Adipose tissue (tissue), 3 donors: ENCODE data around the gene PTPN9. TPM values are rescaled to one million over a fixed set of nuclear protein-coding genes. Genes with fewer than 3 reads are reported as not detected.
"Not testable (repeated sequence)": the region's sequence is repeated elsewhere in the genome, so short reads cannot be mapped to it uniquely, and the experiment has no call there.

Experiments used
- H3K27ac ChIP-seq: one replicate; pipeline ENCODE4 v1.5.1; 2013; ENCODE audit warnings: low read depth, low read length
- WGBS, 3 donors: extraction: QIAGEN DNeasy Blood & Tissue Kit; methylation state at CpG; one replicate each; pipeline ENCODE4 v1.1.7; 2013; 5-methylcytosine and 5-hydroxymethylcytosine counted together
- polyA plus RNA-seq, 3 donors: library from polyadenylated mRNA; stranded (reverse); fragments of 200-250 nt; gene quantifications; one replicate each; pipeline ENCODE4 v1.2.3, GENCODE V29; 2013
- donor health status: healthy with polysubstance abuse.
- donor health status: Bipolar disorder and iron deficiency.
- donor health status: healthy.

The PTPN9 gene
- polyA plus RNA-seq, 3 donors, result 5.9 to 10.5 (median 9.8) TPM

DNA sequence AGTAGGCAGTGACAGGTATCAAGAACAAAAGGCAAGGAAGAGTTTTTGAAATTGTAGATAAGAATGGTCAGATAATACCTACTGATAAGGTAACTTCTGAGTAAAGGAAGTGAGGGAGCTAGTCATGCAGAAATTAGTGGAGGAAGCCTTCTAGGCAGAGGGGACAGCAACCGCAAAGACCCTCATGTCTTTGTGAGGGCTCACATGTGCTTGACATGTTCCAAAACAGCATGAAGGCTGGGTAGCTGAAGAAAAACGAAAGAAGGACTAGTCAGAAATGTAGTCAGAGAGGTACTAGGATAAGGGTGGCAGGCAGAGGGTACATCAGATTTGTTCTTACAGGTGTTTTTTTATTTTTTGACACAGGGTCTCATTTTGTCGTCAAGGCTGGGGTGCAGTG lies 133.0 kb downstream of the PTPN9 start:
- no peak overlapping the region for H3K27ac ChIP-seq
- 77 to 84% (median 79%) methylated on average over 3 of the region's 3 CpGs for WGBS, 3 donors

DNA sequence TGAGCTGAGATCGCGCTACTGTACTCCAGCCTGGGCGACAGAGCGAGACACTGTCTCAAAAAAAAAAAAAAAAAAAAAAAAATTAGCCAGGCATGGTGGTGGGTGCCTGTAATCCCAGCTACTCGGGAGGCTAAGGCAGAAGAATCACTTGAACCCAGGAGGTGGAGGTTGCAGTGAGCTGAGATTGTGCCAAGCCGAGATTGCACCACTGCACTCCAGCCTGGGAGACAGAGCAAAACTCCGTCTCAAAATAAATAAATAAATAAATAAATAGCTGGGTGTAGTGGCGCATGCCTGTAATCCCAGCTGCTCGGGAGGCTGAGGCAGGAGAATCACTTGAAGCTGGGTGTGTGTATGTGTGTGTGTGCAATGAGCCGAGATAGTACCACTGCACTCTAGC lies 133.8 kb downstream of the PTPN9 start:
- not testable (repeated sequence) for H3K27ac ChIP-seq
- 87 to 95% (median 92%) methylated on average over 10 of the region's 10 CpGs for WGBS, 3 donors

DNA sequence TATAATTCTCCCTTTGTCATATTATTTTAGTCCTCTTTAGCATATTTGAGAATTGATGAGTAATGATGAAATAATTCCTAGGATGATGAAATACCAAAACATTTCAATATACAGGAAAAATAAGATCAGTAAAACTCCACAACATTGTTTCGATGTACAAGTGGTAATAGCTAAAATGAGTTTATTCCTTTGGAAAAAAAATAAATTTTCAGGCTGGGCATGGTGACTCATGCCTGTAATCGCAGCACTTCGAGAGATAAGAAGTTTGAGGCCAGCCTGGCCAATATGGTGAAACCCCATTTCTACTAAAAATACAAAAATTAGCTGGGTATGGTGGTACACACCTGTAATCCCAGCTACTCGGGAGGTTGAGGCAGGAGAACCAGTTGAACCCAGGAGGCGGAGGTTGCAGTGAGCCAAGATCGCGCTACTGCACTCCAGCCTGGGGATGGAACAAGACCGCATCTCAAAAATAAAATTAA lies 135.1 kb downstream of the PTPN9 start:
- not testable (repeated sequence) for H3K27ac ChIP-seq
- 75 to 91% (median 84%) methylated on average over 8 of the region's 8 CpGs for WGBS, 3 donors

DNA sequence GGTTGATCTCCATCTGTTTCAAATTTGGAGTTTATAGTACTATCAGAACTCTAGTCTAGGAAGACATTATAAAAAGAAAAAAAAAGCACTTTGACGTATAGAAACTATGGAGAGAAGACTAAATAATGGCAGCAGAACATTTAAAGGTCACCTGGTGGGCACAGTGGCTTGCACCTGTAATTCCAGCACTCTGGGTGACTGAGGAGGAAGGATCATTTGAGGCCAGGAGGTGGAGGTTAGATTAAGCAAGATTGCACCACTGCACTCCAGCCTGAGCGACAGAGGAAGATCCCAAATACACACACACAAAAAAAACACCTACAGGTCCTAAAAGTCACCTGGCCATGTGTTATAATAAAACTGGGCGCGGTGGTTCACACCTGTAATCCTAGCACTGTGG lies 141.4 kb downstream of the PTPN9 start:
- 87 to 93% (median 89%) methylated on average over 4 of the region's 4 CpGs for WGBS, 3 donors
- H3K27ac ChIP-seq, result no peak overlapping the region

DNA sequence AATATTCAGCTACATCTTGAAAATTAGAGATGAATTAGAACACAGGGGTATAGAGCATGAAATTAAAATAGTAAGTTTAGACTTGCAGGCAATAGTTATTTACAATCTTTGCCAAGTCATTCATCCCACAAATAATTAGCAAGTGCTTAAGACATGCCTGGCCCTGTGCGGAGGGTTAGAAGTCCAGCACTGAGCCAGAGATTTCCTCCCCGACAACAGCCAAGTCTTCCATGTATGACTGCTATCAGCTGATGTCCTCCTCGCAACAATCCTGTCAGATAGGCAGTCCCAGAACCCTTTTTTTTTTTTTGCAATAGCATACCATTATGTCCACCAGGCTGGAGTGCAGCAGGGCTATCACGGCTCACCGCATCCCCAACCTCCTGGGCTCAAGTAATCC lies 142.2 kb downstream of the PTPN9 start:
- H3K27ac ChIP-seq, result no peak overlapping the region
- WGBS, 3 donors, result 79 to 85% (median 84%) methylated on average over 5 of the region's 5 CpGs

DNA sequence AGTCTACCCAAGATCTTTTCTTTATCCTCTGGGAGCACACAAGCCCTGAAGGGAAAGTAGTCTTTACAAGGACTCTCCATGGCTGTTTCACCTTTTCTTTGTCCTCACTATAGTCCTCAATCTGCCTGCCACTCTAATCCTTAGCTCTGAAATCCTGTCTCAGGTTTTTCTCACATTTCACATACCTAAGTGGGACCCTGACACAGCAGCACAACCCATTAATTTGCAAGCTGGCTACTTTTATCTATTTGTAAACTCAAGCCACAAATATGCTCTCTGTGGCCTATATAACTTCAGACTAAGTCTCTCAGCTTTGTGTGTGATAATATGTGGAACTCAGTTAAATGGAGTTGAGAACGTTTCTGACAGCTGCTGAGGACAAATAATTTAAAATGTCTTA lies 147.4 kb downstream of the PTPN9 start:
- WGBS, 3 donors, result 29 to 45% (median 33%) methylated on average over 1 of the region's 1 CpG
- no peak overlapping the region for H3K27ac ChIP-seq

DNA sequence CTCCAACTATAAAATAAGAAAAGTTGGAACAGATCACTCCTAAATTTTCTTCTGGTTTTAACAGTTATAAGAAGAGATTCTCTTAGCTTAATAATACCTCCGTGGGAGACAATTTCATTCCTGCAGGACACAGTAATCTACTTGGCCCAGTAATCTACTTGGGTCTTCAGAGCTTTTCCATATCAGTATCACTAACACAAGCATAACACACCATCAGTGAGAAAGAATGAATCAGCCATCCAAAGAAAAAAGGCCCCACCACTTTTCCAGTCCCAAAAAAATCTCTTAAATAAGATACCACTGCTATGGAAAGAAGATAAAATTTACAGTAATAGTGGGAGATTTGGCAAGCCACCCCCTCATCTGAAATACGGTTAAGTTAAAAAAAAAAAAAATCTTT lies 147.8 kb downstream of the PTPN9 start:
- 63 to 76% (median 70%) methylated on average over 2 of the region's 2 CpGs for WGBS, 3 donors
- H3K27ac ChIP-seq, result no peak overlapping the region

DNA sequence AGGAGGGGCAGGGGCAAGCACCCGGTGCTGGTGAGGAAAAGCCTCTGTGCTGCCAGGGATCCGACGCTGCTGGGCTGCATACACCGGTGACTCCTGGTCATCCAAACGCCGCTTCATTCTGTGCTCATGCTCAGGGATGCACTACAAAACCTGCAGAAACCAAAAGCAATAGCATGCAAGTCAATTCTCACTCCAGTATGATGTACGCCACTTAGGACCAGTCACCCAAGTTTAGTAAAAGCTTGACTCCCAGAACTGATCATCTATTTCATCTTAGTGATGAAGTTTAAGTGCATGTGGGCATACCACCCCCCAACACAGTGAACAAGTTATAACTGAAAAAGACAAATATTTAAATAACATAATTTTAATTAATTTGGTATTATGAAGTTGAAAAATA lies 148.9 kb downstream of the PTPN9 start:
- H3K27ac ChIP-seq, result no peak overlapping the region
- 92 to 96% (median 94%) methylated on average over 7 of the region's 7 CpGs for WGBS, 3 donors

DNA sequence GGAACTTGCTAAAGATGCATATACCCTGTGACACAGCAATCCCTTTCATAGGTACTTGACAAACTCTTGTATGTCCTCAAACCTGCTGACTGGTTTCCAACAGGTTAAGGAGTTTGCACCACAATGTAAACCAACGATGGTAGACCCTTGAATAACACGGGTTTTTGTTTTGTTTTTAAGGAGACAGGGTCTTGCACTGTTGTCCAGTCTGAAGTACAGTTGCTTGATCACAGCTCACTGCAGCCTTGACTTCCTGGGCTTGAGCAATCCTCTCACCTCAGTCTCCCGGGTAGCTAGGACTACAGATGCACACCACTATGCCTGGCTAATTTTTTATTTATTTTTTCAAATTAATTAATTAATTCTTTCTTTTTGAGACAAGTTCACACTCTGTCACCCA lies 151.0 kb downstream of the PTPN9 start:
- no peak overlapping the region for H3K27ac ChIP-seq
- WGBS, 3 donors, result 86 to 88% (median 86%) methylated on average over 3 of the region's 3 CpGs

DNA sequence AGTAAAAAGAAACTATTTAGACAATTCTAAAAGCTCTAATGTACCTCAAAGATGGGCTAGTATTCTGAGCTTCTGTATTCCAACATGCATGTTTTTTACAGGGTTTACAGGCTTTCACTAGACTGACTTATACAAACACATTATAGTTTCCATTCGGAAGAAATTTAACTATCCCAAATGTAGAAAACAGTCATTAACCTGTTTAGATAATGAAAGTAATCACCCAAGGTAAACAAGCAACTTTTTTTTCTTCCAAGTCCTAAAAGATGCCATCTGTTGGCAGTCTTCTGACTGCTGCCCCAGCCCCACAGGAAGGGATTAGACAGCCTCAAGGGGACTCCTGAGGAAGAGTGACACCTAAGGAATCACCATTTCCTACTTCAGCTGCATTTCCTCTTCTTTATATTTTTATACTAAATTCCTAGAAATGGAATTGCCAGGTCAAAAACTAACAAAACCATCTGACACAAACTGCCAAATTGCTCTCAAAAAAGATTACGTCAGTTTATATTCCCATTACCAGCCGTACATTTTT lies 153.1 kb downstream of the PTPN9 start:
- no peak overlapping the region for H3K27ac ChIP-seq
- WGBS, 3 donors, result 45 to 67% (median 59%) methylated on average over 3 of the region's 3 CpGs

DNA sequence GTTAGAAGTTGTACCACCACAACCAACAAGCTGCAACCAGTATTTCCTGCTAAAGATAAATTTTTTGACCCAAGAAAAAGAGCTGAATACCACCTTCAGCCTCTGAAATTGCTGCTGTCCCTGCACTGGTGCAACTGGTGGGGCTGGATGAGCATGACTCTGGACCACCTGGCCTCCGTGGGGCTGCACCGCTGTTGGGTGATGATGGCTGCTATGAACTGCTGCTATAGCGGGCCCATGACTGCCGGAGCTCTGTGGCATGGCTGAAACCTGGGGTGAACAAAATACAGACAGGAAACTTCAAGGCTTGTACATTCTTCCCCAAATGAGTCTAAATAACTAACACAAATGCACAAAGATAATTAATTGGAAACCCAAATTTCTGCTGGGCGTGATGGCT lies 156.6 kb downstream of the PTPN9 start:
- 97 to 99% (median 97%) methylated on average over 5 of the region's 5 CpGs for WGBS, 3 donors
- H3K27ac ChIP-seq, result no peak overlapping the region

DNA sequence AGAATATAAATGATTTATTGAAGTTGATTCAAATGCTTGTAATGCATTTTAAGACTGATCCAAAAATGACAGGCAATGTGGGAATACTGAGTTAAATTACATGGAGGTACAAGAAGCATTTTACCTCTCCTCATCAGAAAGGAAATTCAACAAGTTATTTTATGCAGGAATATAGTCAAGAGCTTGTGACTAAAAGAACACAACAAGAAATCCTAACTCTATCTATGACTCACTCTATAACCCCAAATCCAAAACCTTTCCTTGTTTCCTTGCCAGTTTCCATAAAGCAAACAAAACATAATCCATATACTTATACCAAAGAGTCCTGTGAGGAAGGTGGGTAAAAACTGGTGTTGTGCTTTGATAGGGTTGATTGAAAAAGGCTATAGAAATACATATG lies 158.4 kb downstream of the PTPN9 start:
- no peak overlapping the region for H3K27ac ChIP-seq

DNA sequence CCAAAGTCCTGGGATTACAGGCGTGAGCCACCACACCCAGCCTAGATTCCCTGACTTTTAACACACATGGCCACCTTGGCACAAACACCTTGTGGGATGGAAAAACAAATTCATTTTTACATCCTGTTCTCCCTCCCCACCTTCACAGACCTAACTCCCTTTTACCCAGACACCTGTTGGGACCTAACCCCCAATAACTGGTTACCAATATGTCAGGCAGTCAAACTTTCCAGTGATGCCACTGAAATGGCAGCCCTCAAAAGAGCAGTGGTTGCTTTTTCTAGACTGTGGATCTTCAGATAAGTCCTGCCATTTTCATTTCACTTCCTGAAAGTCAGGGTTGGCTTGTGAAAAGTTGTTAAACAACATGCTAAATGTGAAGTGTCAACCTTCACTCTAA lies 162.5 kb downstream of the PTPN9 start:
- H3K27ac ChIP-seq, result no peak overlapping the region
- 95 to 100% (median 100%) methylated on average over 1 of the region's 1 CpG for WGBS, 3 donors

Other genes with a start within 250 kb of the PTPN9 start
- gene COMMD4, start 243.3 kb downstream of the PTPN9 start, polyA plus RNA-seq, result 10 to 100 TPM; 39.0 to 84.6 (median 78.9) TPM
- gene NEIL1, start 232.3 kb downstream of the PTPN9 start, polyA plus RNA-seq, result 10 to 100 TPM; 19.7 to 40.8 (median 21.4) TPM
- 100 to 1,000 TPM in 2 of 3 donors, 10 to 100 TPM in 1; 81.0 to 302 (median 202) TPM for gene MAN2C1, start 210.7 kb downstream of the PTPN9 start, polyA plus RNA-seq
- 10 to 100 TPM in 2 of 3 donors, 1 to 10 TPM in 1; 8.9 to 16.9 (median 16.9) TPM for gene SIN3A, start 127.6 kb downstream of the PTPN9 start, polyA plus RNA-seq
- 10 to 100 TPM; 10.0 to 35.7 (median 21.2) TPM for gene SNUPN, start 46.4 kb upstream of the PTPN9 start, polyA plus RNA-seq
- gene IMP3, start 60.9 kb upstream of the PTPN9 start, polyA plus RNA-seq, result 10 to 100 TPM; 45.6 to 60.4 (median 58.8) TPM
- gene SNX33, start 68.6 kb upstream of the PTPN9 start, polyA plus RNA-seq, result 10 to 100 TPM; 14.1 to 18.3 (median 17.4) TPM
- gene CSPG4, start 133.5 kb upstream of the PTPN9 start, polyA plus RNA-seq, result 10 to 100 TPM in 2 of 3 donors, 1 to 10 TPM in 1; 7.4 to 82.9 (median 25.3) TPM